ENCODE measurements around the gene KIRREL3.

KIRREL3 gene

DNA sequence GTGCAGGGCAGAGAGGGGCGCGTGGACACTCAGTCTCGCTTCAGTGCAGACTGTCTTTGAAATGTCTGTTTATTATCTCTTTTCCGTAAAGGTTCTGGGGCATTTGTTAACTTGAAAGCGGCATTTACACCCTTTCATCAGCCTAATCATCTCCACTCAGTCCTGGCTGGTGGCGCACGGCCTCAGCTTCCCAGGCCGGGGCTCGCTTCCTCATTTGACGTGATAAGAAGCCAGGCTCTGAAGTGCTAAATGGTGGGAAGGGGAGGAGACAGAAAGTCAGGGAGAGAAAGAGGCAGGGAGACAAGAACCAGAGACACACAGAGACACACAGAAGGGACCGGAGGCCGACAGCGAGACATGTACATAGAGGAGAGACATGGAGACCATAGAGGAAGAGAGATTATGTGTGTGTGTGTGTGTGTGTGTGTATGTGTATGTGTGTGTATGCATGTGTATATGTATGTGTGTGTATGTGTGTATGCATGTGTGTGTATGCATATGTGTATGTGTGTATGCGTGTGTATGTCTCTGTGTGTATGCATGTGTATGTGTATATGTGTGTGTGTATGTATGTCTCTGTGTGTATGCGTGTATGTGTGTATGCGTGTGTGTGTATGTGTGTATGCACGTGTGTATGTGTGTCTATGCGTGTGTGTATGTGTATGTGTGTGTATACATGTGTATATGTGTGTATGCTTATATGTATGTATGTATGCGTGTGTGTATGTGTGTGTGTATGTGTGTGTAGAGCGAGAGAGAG lies 543.6 kb downstream of the KIRREL3 start:
- DNase-seq, result no peak

DNA sequence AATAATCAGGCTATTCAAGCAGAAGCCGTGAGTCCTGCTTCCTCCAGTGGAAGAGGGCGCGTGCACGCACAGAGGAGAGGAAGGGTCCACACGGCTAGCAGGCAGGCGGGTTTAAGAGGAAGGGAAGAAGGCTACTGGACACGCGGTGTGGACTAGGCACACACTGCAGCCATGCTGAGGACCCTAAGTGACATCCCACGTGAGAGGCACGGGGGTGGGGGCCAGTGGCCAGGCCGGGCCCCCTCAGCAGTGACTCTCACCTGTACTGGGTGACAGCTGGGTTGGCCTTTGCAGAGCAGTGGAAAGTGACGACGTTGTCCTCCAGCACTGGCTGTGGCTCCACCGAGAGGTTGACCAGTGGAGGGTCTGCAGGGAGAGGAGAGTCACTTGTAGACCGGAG lies 544.5 kb downstream of the KIRREL3 start:
- DNase-seq, result no peak

DNA sequence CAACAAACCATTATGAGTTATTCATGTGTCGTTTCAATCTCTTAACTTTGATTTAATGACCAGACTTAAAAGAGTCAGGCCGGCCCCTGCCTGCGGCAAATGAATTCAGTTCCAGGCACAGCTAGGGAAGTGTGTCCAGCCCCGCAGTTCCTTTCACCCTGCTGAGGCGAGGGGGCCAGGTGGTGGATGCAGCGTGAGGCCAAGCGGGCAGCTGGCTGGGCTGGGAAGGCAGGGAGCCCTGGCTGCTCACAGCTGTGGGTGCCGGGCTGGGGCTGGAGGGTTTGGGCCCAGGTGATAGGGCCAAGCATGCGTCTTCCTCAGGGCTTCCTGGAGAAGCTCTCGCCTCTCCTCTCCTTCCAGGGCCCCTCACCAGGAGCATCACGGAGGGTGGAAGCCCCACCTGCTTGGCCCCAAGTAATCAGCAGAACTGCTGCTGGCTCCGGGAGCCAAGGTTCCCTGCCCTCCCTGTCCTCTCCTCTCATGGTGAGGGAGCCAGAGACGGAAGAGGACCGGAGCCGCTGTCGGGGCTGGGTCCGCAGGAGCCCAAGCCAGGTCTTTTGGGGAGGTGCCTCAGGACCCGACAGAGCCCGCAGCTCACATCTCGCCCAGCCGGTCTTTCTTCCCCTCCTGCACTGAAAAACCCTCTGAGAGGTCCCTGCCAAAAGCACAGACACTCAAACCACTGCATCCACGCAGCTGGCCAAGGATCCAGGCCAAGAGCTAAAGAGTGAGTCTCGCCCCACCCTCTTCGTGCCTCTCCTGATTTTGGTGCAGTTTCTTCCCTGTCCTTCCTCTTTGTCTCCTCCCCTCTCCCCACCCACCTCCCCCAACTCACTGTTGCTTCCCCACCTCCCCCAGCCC lies 548.1 kb downstream of the KIRREL3 start:
- DNase-seq, result no peak

DNA sequence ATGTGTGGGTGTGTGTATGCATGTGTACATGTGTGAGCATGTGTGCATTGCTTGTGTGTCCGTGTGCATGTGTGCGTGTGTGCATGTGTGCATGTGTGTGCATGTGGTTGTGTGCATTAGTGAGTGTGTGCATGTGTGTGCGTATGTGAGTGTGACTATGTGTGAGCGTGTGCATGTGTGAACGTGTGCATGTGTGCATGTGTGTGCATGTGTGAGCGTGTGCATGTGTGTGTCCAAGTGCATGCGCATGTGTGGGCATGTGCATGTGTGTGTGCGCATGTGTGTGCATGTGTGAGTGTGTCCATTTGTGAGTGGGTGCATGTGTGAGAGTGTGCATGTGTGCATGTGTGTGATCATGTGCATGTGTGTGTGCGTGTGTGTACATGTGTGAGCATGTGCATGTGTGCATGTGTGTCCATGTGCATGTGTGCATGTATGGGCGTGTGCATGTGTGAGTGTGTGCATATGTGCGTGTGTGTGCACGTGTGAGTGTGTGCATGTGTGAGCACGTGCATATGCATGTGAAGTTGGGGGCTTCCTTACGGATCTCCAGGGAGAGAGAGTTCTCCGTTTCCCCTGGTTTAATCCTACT lies 549.3 kb downstream of the KIRREL3 start:
- DNase-seq, result no peak

DNA sequence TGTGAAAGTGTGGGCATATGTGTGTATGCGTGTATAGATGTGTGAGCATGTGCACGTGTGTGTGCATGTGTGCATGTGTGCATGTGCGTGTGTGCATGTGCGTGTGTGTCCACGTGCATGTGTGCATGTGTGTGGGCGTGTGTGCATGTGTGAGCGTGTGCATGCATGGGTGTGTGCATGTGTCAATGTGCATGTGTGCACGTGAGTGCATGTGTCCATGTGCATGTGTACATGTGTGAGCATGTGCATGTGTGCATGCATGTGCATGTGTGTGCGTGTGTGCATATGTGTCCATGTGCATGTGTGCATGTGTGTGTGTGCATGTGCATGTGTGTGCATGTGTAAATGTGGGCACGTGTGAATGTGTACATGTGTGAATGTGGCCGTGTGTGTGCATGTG lies 549.8 kb downstream of the KIRREL3 start:
- DNase-seq, result no peak

DNA sequence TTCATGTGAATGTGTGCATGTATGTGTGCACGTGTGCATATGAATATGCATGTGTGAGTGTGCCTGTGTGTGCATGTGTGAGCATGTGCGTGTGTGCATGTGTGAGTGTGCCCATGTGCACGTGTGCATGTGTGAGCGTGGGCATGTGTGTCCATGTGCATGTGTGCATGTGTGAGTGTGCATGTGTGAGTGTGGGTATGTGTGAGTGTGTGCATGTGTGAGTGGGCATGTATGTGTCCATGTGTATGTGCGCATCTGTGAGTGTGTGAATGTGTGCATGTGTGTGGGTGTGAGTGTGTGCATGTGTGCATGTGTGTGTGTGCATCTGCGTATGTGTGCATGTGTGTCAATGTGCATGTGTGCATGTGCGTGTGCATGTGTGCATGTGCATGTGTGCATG lies 550.4 kb downstream of the KIRREL3 start:
- DNase-seq, result no peak

DNA sequence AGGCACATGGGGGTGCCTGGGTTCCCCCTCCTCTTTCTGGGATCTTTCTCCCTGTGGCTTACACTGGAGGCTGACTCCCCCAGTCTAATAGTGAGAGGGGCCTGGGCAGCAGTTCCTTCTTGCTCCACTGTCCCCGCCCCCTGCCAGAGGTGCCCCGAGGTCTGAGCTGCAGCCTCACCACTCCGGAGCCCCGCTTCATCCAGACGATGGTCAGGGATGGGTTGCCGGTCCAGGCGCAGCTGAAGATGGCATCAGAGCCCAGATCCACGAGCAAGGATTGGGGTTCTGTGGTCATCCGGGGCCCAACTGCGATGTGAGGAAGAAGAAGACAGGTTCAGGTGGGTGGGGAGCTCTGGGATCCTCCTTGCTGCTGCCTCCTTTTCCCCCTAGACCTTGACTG lies 554.0 kb downstream of the KIRREL3 start:
- no peak for DNase-seq

DNA sequence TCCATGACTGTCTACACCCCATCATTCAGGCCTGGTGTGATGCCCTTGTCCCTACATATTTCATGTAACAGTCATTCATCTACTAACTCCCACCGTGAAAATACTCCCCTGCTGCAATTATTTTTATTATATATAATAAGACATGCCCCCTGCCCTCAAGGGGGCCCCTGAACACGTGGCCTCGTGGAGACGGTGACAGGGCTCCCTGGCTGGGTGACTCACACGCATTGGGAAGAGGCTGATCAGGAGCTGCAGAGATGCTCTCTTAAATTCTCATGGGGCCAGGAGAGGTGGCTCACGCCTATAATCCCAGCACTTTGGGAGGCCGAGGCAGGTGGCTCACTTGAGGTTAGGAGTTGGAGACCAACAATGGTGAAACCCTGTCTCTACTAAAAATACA lies 556.5 kb downstream of the KIRREL3 start:
- no peak for DNase-seq

DNA sequence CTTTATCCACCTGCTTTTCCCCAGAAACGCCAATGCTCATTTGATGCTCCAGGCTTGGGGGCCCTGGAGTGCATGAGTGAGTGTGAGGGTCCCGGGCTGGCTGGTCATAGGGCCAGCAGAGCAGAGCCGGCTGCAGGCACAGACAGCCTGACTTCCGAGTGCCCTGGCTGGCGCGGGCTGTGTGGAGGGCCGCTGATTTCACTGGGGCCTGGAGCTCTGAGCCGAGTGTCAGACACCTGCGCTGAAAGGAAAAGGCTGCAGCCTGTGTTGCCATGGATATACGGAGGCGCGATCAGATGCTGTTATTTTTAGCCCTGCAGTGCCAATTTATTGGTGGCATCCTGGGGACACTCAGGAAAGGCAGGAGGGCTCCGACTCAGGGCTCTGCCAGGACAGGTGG lies 557.5 kb downstream of the KIRREL3 start:
- DNase-seq, result no peak

DNA sequence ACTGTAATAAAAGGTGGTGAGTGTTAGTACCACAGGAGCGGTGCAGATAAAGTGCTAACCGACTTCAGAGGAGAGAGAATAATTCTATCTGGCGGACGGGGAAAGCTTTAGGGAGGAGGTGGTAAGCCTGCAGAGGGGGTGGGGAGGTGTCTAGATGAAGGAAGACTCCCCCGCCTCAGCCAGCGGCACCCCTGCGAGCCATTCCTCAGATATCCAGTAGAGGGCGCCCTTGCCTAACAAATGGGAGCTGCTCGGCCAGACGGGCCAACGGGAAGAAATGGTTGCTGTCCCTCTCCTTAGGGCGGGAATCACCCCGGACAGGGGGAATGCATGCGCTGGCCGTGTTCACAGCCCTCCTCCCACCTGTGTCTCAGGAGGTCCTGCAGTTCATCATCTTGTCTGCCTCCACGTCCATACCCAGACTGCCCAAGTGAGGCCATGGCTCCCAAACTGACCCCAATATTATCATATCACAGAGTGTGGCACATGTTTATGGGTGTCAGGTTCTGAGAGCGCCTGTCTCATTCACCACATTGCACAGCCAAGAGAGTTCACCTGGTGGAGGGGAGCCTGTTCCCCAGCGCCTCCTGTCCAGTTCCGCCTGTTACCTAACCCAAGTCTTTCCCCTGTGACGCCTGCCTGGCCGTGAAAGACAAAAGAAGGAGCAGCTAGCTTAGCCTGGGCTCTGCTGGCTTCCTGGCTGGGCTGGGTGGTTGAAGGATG lies 559.6 kb downstream of the KIRREL3 start:
- peak; percentile 76 for DNase-seq

DNA sequence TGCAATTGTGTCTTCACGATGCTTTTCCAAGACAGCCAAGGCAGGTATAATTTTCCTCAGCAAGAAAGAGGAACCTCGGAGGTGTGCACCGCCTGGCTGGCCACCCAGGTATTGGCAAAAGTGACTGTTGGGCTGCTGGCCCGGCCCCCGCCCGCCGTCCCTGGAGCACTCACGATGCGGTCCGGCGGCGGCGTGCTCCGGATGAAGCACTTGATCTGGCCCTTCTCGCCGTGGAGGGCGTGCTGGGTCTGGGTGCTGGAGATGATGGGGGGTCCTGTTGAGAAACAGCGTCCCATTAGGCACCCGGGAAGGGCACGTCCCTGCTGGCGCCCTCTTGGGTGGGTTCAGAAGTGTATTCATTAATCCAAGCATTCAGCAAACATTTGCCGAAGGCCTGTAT lies 560.3 kb downstream of the KIRREL3 start:
- no peak for DNase-seq

DNA sequence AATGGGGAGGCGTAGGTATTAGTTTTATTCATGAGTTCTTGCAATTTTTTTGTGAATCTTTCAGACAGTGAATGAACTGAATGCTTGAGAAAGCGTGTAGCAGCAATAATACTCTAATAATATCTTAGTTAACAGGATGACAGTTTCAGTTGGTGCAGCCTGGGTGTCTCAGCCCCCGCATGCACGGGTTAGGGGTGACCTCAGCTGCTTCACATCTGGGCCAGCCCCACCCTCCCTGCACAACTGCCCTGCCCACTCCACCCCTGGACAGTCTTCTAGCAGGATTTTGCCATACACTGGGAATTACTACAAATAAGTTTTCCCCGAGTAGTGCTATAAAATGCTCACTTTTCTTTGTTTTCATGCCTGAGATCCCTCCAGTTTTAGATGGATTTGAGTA lies 561.9 kb downstream of the KIRREL3 start:
- DNase-seq, result no peak

DNA sequence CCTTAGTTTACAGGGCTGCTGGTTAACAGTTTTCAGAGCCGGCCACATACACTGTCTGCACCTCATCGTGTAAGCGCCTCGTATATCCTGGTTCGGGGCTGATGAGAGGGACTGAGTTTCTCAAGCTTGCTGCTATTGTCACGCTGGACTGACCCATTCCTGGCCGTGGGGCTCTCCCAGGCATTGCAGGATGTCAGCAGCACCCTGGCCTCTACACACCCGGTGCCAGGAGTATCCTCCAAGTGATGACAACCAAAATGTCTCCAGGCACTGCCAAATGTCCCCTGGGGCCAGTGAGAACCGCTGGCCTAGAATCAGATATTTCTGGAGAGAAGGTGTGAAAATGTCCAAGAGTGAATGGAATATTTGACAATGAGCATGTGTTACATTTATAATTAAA lies 562.3 kb downstream of the KIRREL3 start:
- no peak for DNase-seq

DNA sequence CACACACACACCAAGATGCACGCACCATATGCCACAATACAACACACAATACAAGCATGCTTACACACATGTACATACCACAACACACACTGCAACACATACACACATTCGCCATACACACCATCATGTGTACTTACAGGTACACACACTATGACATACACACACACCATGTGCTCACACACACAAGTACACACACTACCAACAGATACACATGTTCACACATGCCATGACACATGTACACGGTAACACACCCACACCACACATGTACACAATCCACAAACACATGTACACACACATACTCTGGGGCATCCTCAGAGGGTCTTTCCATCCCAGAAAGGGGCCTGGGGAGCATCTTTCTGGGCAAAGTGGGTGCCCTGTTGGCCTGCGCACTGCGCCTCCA lies 562.8 kb downstream of the KIRREL3 start:
- no peak for DNase-seq

DNA sequence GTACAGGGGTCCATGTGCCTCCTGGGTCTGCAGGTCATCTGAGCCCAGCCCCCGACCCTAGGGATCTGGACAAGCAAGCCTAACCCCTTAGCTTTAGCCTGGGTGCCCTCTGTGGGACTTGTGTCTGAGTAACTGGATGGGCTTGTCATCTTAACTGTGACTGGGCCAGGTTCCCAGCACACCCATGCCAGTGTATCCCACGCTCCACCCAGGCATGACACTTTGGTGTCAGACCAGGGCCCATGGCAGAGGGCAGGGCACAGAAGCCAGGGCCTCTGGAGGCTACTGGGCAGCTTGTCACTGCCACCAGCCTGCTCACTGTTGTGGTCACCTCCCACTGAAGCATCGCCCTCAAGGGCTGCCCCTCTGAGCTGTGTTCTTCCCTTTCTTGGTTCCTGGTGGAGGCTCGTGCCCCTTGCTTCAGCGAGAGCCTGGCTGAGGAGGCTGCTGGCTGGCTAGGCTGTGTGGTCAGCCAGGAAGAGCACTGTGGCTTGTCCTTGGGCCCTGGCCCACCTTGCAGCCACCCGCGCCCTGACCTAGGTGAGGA lies 564.3 kb downstream of the KIRREL3 start:
- DNase-seq, result no peak

DNA sequence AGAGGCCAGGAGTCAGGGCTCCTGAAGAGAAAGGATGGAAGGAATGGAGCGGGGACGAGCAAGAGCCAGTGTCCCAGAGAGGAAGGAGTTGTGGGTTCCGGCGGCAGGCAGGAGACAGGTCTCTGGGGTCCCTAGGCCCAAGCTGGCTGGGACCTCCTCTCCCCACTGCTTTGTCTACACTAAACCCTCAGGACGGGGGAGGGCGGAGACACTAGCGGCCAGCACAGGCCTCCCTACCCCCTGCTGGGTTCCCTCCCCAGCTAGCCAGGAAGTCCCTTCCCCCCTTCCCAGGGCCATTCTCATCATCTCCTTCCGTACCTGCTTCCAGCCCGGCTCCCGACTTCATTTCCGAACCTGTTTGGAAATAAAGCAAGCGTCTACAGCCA lies 565.6 kb downstream of the KIRREL3 start:
- DNase-seq, result no peak

DNA sequence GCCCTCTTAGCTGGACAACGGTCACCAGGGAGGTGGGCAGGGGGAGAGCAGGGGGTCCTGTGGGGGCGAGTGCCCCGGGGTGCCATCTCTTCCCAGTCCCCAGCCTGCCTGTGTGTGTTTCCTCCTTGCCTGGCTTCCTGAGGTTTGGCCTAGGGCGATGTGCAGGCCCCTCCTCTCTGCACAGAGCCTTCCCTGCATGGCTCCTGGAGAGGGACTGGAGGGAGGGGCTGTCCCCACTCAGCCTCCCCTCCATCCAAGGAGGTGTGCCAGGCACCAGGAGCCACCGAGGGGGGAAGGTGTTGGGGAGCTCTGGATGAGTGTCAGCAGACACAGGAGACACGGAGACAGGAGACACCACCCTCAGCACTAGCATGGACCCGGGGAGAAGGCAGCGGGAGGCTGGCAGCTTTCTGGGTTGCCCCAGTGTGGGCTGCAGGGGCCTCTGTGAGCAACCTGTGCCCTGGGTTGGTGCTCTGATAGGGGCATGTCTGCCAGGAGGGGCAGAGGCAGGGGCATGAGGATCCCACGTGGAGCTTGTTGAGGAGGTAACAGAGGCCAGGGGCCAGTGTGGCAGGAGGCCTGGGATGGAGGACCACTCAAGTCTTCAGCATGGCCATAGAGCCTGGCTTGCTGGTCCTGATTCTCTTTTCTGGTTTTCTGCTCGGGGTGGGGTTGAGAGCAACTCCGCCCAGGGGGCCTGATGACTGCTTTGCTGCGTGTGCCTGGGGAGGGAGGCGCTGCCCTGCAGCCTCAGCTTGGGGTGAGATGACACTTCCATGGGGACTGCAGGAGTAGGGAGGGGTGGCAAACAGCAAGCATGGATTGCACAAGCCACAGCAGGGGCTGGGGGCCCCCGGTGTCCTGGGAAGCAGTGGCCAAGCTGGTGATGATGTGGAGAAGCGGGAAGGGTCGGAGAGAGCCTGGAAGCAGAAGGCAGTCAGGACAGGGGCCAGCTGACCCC lies 566.3 kb downstream of the KIRREL3 start:
- no peak for DNase-seq

DNA sequence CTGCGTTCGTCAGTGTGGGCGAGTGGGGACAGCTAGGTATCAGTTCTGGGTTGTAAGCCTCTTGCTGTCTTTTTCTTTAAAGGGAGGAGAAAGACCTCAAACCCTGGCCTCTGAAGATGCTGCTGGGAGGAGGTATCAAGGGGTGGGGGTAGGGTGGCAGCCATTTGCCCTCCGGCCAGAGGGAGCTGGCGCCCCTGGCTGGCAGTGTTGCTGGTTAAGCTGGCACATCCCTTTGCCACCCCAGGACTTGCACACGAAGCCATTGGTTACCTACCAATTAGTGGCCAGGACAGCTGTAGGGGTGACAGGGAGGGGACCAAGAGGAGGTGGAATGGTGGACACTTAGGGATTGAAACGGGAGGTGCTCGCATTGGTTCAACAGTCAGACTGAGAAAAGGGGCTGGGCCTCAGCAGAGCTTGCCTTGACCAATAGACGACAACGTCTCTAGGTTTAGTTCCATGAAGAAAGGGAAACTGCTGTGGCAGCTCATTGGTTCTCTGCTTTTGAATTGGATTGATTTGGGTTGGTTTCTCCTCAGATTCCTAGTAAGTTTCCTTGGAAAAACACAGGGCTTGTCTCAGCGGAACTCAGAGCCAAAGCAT lies 567.2 kb downstream of the KIRREL3 start:
- DNase-seq, result no peak

DNA sequence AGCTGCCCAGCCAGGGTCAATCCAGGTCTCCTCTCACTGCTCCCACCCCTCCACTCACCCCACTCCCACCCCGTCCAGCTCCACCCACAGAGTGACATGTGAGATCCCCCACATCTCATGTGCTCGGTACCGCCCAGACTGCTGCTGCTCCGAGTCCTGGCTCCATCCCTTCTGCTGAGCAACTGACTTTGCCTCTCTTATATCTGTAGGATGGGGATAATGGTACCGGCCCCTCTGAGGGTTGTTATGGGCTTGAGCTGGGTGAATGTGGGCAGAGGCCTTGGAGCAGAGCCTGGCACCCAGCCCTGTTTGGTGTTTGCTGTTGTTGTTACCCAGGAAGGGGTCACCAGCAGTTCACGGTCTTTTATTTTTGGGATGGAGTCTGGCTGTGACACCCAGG lies 568.0 kb downstream of the KIRREL3 start:
- no peak for DNase-seq

DNA sequence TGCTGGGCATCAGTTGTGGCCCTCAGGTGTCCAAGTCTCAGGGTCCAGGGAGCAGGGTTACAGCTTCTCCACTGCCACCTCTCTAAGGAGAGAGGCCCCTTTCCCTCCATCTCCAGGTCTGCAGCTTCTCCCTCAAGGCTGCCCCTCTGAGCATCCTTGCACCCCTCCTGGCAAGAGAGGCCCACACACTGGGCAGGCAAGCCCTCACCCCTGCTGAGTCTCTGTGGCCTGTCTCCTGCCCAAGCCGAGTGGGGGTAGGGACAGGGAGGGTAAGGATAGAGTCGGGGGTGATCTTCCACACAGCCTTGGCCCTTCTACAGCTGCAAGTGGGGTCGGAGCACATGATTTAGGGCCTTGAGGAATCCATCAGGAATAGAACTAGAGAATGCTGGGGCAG lies 568.5 kb downstream of the KIRREL3 start:
- no peak for DNase-seq

DNA sequence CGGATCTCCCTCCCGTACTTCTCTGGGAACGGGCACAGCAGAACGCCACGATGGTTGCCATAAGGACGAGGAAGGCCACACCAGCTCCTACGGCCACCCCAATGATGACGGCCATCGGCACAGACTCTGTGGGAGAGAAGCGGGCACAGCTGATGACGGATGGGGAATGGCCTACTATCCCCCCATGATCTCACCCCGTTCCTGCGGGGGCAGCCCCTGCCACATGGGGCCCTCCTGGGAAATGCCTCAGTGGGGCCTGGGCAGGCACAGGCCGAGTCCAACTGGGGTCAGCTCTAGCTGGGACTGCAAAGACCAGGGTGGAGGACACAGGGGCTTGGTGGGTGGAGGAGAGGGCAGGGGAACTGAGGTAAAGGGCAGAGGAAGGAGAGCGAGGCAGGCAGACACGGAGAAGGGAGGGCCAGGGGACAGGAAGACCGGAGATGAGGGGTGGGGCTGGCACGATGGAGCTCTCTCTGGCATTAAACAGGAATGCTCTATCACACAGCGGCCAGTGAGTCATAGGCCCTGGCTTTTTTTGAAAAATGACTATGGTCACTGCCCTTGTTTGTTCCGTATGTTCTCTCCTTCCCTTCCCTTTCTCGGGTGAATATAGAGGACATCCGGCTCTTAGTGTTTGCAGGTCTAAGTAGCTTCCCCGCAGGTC lies 569.0 kb downstream of the KIRREL3 start:
- DNase-seq, result no peak
